CD4-positive, alpha-beta T cell treated with Interleukin-4 for 4 hours (primary cell): ENCODE data around the gene ZNF516.
"Not testable (repeated sequence)": the region's sequence is repeated elsewhere in the genome, so short reads cannot be mapped to it uniquely, and the experiment has no call there.

ENCODE experiments used
- DNase-seq: peaks from one replicate; pipeline ENCODE4 v3.0.0-alpha.2; 2020

ZNF516 gene

GRCh38 chr18:76490670-76491472 lies 4.2 kb downstream of the ZNF516 start:
- peak; percentile 42 for DNase-seq

GRCh38 chr18:76490033-76490432 lies 5.0 kb downstream of the ZNF516 start:
- no peak for DNase-seq

- DNase-seq: no peak
These were observed 6.0 kb downstream of the ZNF516 start for GRCh38 chr18:76489081-76489480.

GRCh38 chr18:76488190-76488589 lies 6.9 kb downstream of the ZNF516 start:
- no peak for DNase-seq

GRCh38 chr18:76487782-76488181 lies 7.3 kb downstream of the ZNF516 start:
- DNase-seq: no peak

- DNase-seq: no peak
These were observed 8.0 kb downstream of the ZNF516 start for GRCh38 chr18:76487070-76487469.

GRCh38 chr18:76486574-76486973 lies 8.5 kb downstream of the ZNF516 start:
- no peak for DNase-seq

GRCh38 chr18:76486038-76486437 lies 9.0 kb downstream of the ZNF516 start:
- DNase-seq: no peak

GRCh38 chr18:76484749-76485387 lies 10.2 kb downstream of the ZNF516 start:
- no peak for DNase-seq

- DNase-seq: no peak
These were observed 11.3 kb downstream of the ZNF516 start for GRCh38 chr18:76483780-76484179.

GRCh38 chr18:76482971-76483691 lies 11.9 kb downstream of the ZNF516 start:
- DNase-seq: no peak

- DNase-seq: no peak
These were observed 12.8 kb downstream of the ZNF516 start for GRCh38 chr18:76482267-76482666.

GRCh38 chr18:76480913-76481312 lies 14.1 kb downstream of the ZNF516 start:
- no peak for DNase-seq

- no peak for DNase-seq
These were observed 15.4 kb downstream of the ZNF516 start for GRCh38 chr18:76479351-76480238.

GRCh38 chr18:76476665-76477561 lies 18.1 kb downstream of the ZNF516 start:
- no peak for DNase-seq

- DNase-seq: no peak
These were observed 19.4 kb downstream of the ZNF516 start for GRCh38 chr18:76475450-76476194.

GRCh38 chr18:76474824-76475223 lies 20.2 kb downstream of the ZNF516 start:
- DNase-seq: no peak

- not testable (repeated sequence) for DNase-seq
These were observed 21.5 kb downstream of the ZNF516 start for GRCh38 chr18:76473521-76473920.

GRCh38 chr18:76472829-76473228 lies 22.2 kb downstream of the ZNF516 start:
- no peak for DNase-seq

GRCh38 chr18:76471593-76471992 lies 23.4 kb downstream of the ZNF516 start:
- DNase-seq: no peak
